H1 (cell line): ENCODE data around the gene SCUBE2. TPM values are rescaled to one million over a fixed set of nuclear protein-coding genes. Genes with fewer than 3 reads are reported as not detected.

ENCODE experiments used
- BACH1 ChIP-seq: IDR thresholded peaks from 2 replicates; pipeline ENCODE4 v1.6.1; 2012; ENCODE audit warnings: low read length, improper control_type of control experiment
- BCL11A ChIP-seq, 2 experiments: IDR thresholded peaks; one replicate each; pipeline ENCODE4 v1.6.1; 2011; ENCODE audit warnings: low read depth in 2 of 2, low read length in 2 of 2, mild to moderate bottlenecking in 2 of 2
- CBX8 ChIP-seq: fragments of 300-800, 300-1000 bp; sonication (generic); IDR thresholded peaks from 2 replicates; pipeline ENCODE4 v1.7.1; 2016; ENCODE audit warnings: low read depth, low read length, borderline replicate concordance
- CHD1 ChIP-seq: IDR thresholded peaks from 2 replicates; pipeline ENCODE4 v1.6.1; 2012; ENCODE audit warnings: low read depth, low read length, improper control_type of control experiment
- CREB1 ChIP-seq: IDR thresholded peaks from 2 replicates; pipeline ENCODE4 v1.6.1; 2012; ENCODE audit warnings: inconsistent platforms
- EGR1 ChIP-seq: IDR thresholded peaks from 2 replicates; pipeline ENCODE4 v1.6.1; 2011; ENCODE audit warnings: low read depth, low read length, borderline replicate concordance
- POU5F1 ChIP-seq: IDR thresholded peaks from 2 replicates; pipeline ENCODE4 v1.6.1; 2011; ENCODE audit warnings: low read depth, mild to moderate bottlenecking, low read length, moderate library complexity
- SIX5 ChIP-seq: IDR thresholded peaks from 2 replicates; pipeline ENCODE4 v1.6.1; 2011; ENCODE audit warnings: mild to moderate bottlenecking, low read depth, low read length
- YY1 ChIP-seq: IDR thresholded peaks from 2 replicates; pipeline ENCODE4 v1.6.1; 2011; ENCODE audit warnings: low read depth, mild to moderate bottlenecking, low read length
- ZNF274 ChIP-seq: IDR thresholded peaks from 2 replicates; pipeline ENCODE4 v1.7.0; 2012; ENCODE audit warnings: low read length, borderline replicate concordance; ENCODE audit errors: extremely low read depth
- polyA plus RNA-seq, 7 experiments: library from polyadenylated mRNA; depleted of rRNA in 3 of 7; stranded (reverse) in 5 of 7; unstranded in 2 of 7; fragments of >200 nt in 5 of 7; fragments of 200-250 nt in 2 of 7; gene quantifications; 1 replicate in 5 of 7; 2 replicates in 1 of 7; 4 replicates in 1 of 7; pipeline versions ENCODE4 v1.2.1 to v1.2.3, GENCODE V29; 2011 to 2013; ENCODE audit warnings: missing spikeins in 2 of 7, mixed read lengths in 2 of 7
- total RNA-seq: library from RNA; stranded (reverse); fragmentation: NEBNext Ultra II Directional; extraction: Animal tissue kit (Norgen Biotek cat#: 25700); gene quantifications from 2 replicates; pipeline ENCODE4 v1.2.1, GENCODE V29; 2021
- TF ChIP-seq, protein P1 (sequence below): fragments of 300-600 bp; sonication (generic); IDR thresholded peaks from 2 replicates; pipeline ENCODE4 v1.7.1; 2012; ENCODE audit warnings: low read length, moderate library complexity, mild to moderate bottlenecking, inconsistent platforms; ENCODE audit not compliant: insufficient replicate concordance

The SCUBE2 gene
- total and polyA plus RNA-seq, 2 of the 8 experiments (the other 6 are each of a cell fraction or from before 2014, with no cell fraction given): 0.29 to 1.2 TPM

- TF ChIP-seq, protein P1, sequence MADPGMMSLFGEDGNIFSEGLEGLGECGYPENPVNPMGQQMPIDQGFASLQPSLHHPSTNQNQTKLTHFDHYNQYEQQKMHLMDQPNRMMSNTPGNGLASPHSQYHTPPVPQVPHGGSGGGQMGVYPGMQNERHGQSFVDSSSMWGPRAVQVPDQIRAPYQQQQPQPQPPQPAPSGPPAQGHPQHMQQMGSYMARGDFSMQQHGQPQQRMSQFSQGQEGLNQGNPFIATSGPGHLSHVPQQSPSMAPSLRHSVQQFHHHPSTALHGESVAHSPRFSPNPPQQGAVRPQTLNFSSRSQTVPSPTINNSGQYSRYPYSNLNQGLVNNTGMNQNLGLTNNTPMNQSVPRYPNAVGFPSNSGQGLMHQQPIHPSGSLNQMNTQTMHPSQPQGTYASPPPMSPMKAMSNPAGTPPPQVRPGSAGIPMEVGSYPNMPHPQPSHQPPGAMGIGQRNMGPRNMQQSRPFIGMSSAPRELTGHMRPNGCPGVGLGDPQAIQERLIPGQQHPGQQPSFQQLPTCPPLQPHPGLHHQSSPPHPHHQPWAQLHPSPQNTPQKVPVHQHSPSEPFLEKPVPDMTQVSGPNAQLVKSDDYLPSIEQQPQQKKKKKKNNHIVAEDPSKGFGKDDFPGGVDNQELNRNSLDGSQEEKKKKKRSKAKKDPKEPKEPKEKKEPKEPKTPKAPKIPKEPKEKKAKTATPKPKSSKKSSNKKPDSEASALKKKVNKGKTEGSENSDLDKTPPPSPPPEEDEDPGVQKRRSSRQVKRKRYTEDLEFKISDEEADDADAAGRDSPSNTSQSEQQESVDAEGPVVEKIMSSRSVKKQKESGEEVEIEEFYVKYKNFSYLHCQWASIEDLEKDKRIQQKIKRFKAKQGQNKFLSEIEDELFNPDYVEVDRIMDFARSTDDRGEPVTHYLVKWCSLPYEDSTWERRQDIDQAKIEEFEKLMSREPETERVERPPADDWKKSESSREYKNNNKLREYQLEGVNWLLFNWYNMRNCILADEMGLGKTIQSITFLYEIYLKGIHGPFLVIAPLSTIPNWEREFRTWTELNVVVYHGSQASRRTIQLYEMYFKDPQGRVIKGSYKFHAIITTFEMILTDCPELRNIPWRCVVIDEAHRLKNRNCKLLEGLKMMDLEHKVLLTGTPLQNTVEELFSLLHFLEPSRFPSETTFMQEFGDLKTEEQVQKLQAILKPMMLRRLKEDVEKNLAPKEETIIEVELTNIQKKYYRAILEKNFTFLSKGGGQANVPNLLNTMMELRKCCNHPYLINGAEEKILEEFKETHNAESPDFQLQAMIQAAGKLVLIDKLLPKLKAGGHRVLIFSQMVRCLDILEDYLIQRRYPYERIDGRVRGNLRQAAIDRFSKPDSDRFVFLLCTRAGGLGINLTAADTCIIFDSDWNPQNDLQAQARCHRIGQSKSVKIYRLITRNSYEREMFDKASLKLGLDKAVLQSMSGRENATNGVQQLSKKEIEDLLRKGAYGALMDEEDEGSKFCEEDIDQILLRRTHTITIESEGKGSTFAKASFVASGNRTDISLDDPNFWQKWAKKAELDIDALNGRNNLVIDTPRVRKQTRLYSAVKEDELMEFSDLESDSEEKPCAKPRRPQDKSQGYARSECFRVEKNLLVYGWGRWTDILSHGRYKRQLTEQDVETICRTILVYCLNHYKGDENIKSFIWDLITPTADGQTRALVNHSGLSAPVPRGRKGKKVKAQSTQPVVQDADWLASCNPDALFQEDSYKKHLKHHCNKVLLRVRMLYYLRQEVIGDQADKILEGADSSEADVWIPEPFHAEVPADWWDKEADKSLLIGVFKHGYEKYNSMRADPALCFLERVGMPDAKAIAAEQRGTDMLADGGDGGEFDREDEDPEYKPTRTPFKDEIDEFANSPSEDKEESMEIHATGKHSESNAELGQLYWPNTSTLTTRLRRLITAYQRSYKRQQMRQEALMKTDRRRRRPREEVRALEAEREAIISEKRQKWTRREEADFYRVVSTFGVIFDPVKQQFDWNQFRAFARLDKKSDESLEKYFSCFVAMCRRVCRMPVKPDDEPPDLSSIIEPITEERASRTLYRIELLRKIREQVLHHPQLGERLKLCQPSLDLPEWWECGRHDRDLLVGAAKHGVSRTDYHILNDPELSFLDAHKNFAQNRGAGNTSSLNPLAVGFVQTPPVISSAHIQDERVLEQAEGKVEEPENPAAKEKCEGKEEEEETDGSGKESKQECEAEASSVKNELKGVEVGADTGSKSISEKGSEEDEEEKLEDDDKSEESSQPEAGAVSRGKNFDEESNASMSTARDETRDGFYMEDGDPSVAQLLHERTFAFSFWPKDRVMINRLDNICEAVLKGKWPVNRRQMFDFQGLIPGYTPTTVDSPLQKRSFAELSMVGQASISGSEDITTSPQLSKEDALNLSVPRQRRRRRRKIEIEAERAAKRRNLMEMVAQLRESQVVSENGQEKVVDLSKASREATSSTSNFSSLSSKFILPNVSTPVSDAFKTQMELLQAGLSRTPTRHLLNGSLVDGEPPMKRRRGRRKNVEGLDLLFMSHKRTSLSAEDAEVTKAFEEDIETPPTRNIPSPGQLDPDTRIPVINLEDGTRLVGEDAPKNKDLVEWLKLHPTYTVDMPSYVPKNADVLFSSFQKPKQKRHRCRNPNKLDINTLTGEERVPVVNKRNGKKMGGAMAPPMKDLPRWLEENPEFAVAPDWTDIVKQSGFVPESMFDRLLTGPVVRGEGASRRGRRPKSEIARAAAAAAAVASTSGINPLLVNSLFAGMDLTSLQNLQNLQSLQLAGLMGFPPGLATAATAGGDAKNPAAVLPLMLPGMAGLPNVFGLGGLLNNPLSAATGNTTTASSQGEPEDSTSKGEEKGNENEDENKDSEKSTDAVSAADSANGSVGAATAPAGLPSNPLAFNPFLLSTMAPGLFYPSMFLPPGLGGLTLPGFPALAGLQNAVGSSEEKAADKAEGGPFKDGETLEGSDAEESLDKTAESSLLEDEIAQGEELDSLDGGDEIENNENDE: no peak
- no peak for TF ChIP-seq ZNF274
- no peak for TF ChIP-seq BACH1
- TF ChIP-seq YY1: no peak
- TF ChIP-seq POU5F1: no peak
- TF ChIP-seq CBX8: no peak
- no peak for TF ChIP-seq CHD1
- no peak for TF ChIP-seq BCL11A (IDR thresholded peaks at IDR 0.05; ENCODE audit: low read depth in 2 of 2, low read length in 2 of 2)
- TF ChIP-seq EGR1: no peak
- no peak for TF ChIP-seq CREB1
- no peak for TF ChIP-seq SIX5
These were observed 83.3 kb downstream of the SCUBE2 start (continued) for GRCh38 chr11:9008011-9008550.
